HTR-8/SVneo (cell line): Measurements from ENCODE around the gene RAB31.
A peak's percentile ranks its signal among the peaks of the same experiment; 100 is the strongest.

ENCODE experiments used
- DNase-seq: peaks from one replicate; pipeline ENCODE4 v3.0.0; 2011; ENCODE audit warnings: low spot score, mixed read lengths; ENCODE audit not compliant: insufficient read length
- FAIRE-seq: peaks from 2 replicates; lab custom pipeline; 2011; peaks lifted over from hg19 to GRCh38; lab: Jason Lieb, UNC

RAB31 gene

DNA sequence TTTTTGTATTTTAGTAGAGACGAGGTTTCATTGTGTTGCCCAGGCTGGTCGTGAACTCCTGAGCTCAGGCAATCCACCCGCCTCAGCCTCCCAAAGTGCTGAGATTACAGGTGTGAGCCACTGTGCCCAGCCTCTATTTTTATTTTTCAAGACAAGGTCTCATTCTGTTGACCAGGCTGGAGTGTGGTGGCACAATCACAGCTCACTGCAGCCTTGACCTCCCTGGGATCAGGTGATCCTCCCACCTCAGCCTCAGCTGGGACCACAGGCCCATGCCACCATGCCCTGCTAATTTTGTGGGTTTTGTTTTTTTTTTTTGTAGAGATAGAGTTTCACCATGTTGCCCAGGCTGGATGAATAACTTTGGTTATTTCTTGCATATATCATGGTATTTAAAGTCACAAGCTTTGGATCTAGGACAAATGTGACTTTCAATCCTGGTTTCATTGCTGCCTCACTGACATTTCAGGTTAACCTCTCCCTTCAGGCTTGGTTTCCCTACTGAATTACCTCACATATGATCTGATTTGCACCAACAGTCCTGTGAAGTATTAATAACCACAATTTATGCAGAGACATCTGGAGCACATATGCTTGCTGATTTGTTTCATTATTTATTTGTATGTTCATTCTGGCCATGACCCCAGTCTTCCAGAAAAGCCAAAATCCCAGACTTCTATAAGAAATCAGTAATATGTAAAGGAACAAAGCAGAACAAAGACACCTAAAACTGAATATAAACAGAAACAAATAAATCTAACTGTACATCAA lies 17.5 kb upstream of the RAB31 start:
- FAIRE-seq = no peak

DNA sequence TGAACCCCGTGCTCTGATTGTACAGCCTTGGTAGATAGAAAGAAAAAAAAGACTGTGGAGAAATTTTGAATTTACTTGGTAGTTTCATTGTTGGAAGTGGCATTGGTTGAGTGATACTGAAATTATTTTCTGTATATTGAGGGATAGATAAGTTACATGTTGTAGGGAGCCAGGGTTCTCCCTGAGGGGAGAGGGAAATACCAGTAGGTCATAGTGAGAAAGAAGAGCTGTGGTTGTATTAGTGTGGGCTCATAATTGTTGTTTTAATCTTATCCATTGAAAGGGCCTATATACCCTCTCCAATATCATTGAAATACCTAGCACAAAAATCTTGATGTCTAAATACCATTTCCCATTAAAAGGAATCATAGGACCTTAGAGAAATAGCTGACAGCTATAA lies 16.9 kb upstream of the RAB31 start:
- FAIRE-seq (no peak), DNase-seq (no peak)

More for the DNA sequence above, 17.5 kb upstream of the RAB31 start:
- no peak for DNase-seq

- FAIRE-seq (no peak), DNase-seq (no peak)
Observed at GRCh38 chr18:9694174-9694573, 13.9 kb upstream of the RAB31 start.

GRCh38 chr18:9694952-9695495 lies 13.1 kb upstream of the RAB31 start:
- no peak for DNase-seq
- FAIRE-seq = no peak

DNA sequence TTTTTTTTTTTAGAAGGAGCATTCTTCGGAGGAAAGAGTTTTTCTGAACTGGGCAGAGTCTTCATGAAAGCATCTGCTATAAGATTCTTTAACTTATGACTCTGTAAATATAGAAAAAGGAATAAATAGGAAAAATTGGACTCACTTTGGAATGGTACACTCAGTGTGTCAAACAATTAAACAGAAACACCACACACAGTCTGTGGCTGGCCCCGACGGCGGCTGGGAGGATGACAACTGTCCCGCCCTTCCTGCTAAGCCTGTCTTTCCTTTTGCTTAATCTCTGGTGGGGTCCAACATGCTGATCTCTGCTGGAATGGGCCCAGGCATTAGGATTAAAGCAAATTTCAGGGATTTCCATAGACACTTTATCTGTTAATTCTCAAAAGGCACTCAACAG lies 12.5 kb upstream of the RAB31 start:
- DNase-seq (no peak), FAIRE-seq (no peak)

GRCh38 chr18:9696112-9696511 lies 12.0 kb upstream of the RAB31 start:
- DNase-seq (no peak), FAIRE-seq (no peak)

- FAIRE-seq = no peak
- DNase-seq = no peak
Observed at GRCh38 chr18:9696701-9697100, 11.4 kb upstream of the RAB31 start.

DNA sequence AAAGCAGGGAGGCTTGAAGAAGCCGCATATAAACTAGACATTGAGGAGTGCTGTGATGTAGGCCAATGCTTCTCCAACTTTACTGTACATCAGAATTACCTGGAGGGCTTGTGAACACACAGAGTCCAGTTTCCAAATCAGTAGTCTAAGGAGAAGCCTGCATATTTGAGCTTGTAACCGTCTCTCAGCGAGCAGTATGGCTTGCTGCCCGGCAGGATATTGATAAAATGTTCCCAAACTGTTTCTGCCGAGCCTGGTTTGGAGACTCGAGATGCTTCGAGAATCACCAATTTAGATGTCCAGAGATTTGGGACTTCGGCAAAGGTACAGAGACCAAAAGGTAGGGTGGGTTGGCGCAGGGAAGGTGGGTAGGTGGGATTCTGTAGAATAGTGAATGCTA lies 11.0 kb upstream of the RAB31 start:
- no peak for FAIRE-seq

DNA sequence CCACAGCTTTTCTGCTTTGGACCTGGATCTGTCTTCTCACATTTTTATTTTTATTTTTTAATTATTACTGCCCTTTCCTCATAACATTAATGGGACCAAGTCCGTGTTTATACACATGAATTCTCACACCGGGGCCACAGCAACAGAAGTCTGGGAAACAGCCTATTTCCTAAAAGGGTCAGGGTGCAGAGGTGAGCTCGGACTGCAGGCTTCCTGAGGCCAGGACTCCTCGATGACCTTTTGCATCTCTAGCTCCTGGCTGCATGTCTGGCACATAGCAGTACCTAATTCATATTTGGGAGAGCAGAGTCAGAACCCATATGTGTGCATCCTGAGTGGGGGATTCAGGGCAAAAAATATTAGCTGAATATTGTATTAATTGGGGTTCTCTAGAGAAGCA lies 9.6 kb upstream of the RAB31 start:
- no peak for FAIRE-seq

More for the DNA sequence above, 11.0 kb upstream of the RAB31 start:
- DNase-seq = no peak

GRCh38 chr18:9700261-9700796 lies 7.8 kb upstream of the RAB31 start:
- FAIRE-seq = no peak
- DNase-seq = no peak

More for the DNA sequence above, 9.6 kb upstream of the RAB31 start:
- no peak for DNase-seq

- FAIRE-seq (no peak), DNase-seq (no peak)
Observed at GRCh38 chr18:9701609-9702349, 6.3 kb upstream of the RAB31 start.

GRCh38 chr18:9704233-9705118 lies 3.6 kb upstream of the RAB31 start:
- DNase-seq = no peak
- no peak for FAIRE-seq

GRCh38 chr18:9705183-9705829 lies 2.8 kb upstream of the RAB31 start:
- DNase-seq = peak; percentile 28
- FAIRE-seq = no peak

GRCh38 chr18:9706081-9706935 lies 1.8 kb upstream of the RAB31 start:
- FAIRE-seq = no peak
- peak; percentile 20 for DNase-seq

DNA sequence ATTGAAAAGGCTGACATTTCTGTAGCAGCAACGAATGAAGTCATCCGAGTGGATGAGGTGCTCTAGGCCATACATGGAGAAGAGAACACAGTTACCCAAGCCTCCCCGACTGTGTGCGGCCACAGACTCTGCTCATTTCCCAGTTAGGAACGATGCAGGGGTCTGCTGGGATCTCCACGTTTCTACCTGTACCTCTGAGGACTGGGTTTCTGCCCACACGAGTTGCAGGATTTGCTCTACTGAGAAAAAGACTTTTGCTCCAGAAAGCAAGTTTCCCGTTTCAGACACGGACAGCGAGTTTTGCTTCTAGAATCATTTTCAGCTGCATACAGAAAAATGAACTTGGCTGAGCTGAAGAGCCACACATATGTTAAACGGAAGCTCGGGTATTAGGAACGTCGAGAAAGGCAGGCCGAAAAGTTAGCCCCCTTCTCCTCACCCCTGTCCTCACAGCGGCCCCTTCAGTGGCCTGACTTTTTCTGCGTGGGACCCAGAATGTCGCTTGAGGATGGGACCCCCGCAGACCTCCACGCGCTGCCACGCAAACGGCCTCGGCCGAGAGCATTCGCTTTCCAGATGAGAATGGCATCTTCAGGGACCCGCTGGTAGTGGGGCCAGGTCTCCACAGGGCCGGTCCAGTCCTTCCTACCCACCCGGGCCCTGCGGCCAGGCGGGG lies 582 bp upstream of the RAB31 start:
- no peak for DNase-seq
- no peak for FAIRE-seq

GRCh38 chr18:9708434-9709303 lies 568 bp downstream of the RAB31 start:
- no peak for FAIRE-seq
- no peak for DNase-seq

DNA sequence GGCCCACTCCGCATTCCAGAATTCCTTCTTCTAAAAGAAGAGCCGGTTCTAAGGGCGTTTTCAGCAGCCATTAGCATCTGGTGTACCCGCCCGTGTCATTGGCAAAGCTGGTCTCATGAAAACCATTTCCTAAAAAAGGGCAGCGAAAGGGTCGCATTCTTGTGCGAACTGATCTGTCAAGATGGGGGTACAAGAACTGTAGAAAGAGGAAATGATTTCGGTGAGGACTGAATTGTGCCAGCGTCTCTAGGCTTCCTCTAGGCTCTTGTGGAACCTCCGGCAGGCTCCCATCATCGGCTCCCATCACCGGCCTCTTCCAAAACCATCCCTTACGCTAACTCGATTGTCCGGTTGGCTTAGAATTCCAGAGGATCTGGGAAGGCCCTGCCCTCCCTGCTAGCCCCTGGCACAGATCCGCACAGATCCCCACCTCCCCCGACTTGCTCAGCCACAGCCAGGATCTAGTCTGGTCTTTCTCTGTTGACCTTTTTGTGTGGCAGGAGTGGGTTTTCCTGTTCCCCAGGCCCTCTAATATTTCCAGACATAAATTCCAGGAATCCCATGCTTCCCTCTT lies 1.3 kb downstream of the RAB31 start:
- FAIRE-seq (no peak), DNase-seq (no peak)
